T-helper 2 cell (primary cell): ENCODE measurements around the gene DUSP3.
A peak's percentile ranks its signal among the peaks of the same experiment; 100 is the strongest.

ENCODE experiments used
- DNase-seq, 5 experiments: peaks; one replicate each; pipeline versions ENCODE4 v3.0.0 to v3.0.0-alpha.2; 2012 to 2022
- total RNA-seq, 2 donors: gene quantifications; one replicate each; lab custom pipeline; 2026; lab: John Stamatoyannopoulos, UW

The DUSP3 gene
- 11.2 to 18.0 reads per million in 2 donors for total RNA-seq

DNA sequence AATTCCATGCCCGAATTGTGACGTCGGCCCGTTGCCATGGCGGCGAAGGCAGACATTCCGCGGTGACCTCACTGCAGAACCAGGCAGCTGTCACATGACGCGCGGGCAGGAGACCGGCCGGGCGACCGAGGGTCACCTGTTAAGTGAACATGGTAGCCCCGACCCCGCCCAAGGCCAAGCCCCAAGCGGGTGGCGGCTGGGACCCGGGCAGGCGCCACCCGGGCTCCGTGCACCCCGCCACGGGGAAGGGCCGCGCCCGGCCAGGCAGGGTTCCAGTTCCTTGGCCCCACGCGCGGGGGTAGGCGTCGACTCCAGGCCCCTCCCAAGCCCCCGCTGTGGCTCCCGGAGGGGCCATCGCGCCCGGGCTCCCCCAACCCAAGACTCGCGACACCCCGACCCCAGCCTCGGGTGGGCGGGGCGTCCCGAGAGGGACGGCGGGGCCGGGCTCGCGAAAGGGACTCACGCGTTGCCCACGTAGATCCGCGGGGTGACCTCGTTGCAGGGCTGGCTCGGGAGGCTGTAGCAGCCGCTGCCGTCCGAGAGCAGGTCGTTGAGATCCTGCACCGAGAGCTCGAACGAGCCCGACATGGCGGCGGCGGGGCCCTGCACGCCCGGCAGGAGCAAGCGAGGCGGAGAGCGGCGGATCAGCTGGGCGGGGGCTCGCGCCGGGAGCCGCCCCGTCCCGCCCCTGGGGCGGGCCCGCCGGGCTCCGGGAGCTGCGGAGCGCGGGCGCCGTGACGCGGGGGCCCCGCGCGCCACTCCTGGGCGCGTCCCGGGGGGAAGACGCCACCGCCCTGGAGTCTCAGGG, at the start of gene DUSP3:
Gene DUSP3 (minus strand): TSS at position 641 of the 808 bp plus-strand sequence. CDS start 53 bp downstream, at position 588.
- peak; percentile 56 to 81 (median 58) for DNase-seq

DNA sequence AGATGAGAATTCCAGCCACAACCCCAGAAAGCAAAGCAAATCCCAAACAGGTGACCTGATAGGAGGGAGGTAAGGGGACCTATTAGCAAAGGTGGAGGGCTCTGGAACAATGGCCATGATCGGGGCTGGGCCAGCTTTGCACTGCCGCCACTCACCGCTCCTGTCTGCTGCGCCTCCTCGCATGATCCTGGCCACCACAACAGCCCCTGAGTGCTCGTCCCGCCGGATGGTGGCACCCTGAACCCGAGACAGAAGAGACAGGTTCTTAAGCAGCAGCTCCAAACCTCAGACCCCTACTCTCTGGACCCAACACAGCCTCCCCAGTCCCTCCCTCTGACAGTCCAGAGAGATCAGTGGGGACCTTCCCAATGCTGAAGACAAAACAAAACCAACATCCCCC, 48.8 kb upstream of the DUSP3 start:
- no peak for DNase-seq

DNA sequence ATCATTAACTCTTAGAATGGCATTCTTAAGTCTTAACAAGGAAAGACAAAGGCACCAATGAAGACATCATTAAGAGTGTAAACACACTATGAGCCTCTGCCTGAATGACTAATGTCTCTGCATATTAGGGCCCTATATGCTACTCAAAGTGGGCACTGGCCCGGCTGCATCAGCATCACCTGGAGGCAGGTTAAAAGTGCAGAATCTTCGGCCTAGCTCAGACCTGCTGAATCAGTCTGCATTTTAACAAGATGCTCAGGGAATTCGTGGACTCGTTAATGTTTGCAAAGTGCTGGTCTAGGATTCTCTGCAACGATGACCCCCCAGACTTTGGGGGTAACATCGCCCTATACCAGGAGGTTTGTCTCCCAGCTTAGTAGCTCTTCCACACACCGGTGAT, 47.4 kb upstream of the DUSP3 start:
- DNase-seq = no peak

DNA sequence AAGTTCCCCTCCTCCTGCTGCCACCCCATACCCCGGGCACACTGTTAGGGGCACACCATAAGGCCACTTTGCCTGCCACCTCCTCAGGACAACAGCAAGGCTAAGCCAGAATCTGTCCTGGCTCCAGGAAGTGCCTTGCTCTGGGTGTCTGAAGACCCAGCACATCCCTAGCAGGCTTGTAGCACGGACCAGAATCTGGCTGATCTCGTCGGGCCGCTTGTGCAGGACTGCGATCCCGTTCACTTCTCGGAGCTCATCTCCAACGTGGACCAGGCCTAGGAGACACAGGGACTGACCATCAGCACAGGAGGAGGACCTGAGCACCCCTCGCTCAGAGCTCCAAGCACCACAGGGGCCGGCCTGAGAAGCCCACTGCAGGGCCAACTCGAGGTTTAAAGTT, 46.8 kb upstream of the DUSP3 start:
- DNase-seq = no peak

DNA sequence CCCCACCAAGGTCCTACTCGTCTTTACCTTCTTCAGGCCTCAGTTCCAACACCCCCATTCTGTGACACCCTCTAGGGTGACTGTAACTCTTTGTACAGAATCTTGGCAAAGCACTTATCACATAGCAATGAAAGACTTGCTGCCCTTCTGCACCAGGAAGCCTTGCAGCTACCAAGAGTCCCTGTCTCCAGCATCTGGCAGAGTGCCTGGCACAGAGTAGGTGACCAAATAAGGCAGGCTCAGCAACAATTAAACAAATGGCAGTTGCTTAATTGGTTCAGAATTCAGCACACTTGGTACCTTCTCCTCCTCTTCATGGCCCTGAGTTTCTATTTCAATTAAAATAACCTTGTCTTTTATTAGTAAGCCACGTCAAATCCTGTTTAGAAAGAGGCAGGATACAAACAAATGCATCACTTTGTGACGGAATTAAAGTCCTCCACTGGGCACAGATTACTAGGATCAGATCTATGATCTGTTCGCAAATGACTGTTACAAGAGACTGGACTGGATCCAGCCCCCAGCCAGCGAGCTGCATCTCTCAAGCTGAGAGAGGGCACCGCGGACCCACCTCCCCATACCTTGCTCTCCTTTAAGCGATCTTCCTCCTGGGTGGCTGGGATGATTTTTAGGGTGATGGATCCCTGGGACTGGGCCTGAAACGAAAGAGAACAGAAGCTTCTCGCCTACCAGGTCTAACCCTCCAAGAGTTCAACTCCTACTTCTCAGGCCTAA, 44.7 kb upstream of the DUSP3 start:
- DNase-seq = no peak

DNA sequence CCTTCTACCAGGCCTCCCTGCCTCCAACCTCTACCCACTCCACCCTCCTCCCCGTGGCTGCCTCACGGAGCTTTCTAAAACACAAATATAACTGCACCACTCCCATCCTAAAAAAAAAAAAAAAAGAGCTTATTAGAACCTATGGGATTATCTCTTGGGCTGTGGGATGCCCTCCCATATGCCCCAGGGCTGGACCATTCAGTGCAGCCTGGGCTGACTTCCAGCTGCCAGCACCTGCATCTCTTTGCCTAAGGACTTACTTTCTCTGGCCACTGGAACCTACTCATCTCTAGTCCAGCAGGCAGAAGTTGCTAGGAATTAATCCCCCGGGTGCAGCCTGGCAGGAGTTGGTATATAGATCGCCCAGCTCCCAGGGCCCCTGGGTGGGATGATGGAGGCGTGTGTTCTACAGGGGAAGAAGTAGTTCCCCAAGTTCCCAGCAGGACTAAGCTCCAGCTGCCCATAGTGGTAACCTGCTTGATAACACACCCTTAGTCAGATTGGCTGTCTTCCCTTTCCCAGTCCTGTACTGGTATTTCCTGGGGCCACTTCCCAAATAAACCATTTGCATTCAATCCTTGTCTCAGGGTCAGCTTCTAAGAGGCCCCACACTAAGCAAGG, 43.9 kb upstream of the DUSP3 start:
- no peak for DNase-seq

DNA sequence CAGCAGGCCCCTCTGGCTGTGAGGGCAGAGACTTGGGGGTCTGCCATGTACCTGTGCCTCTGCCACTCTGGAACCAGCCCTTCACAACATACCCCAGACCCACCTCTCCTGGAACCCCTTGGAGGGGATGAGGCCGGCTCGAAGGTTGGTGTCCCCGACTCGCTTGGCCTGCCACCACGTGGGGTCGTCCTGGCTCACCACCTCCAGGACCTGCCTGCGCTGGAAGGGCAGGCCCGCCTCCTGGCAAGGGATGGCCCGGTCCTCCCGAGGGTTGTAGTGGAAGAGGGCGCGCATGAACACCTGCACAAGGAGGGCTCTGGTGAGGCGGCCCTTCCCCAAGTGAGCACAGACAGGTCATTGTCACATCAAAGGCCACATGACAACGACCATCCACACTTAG, 42.0 kb upstream of the DUSP3 start:
- DNase-seq = no peak

DNA sequence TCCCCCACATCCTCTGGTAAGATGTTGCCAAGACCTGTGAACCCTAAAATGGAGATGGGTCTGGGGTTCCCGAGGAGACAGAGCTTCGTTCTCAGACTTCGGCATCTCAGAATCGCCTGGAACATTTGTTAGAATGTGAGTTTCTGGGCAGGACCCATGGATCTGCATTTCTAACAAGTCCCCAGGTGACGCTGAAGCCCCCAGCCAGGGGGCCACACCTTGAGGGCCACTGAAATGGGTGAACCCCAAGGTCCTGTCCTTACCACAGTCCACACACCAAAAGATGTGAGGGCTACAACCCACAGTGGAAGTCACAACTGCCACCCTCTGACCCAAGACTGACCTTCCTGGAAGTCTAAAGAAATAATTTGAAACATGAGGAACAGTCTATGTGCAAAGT, 40.2 kb upstream of the DUSP3 start:
- DNase-seq = no peak

DNA sequence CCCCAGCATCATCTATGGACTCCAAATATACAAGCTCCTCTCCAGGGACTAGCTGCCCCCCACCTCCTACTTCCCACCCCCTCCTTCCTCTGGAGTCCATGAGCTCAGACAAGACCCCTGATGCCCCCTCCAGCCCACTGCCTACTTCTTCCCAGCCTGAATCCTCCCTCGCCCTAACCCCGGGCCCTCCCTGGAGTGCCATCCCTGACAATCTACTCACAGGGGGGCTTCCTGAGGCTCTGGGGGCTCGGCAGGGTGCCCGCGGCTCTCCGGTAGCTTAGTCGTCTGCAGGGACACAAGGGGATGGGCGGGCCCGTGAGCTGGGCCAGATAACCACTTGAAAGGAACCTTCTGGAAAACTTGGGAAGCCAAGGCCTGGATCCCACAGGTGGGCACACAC, 39.0 kb upstream of the DUSP3 start:
- no peak for DNase-seq

DNA sequence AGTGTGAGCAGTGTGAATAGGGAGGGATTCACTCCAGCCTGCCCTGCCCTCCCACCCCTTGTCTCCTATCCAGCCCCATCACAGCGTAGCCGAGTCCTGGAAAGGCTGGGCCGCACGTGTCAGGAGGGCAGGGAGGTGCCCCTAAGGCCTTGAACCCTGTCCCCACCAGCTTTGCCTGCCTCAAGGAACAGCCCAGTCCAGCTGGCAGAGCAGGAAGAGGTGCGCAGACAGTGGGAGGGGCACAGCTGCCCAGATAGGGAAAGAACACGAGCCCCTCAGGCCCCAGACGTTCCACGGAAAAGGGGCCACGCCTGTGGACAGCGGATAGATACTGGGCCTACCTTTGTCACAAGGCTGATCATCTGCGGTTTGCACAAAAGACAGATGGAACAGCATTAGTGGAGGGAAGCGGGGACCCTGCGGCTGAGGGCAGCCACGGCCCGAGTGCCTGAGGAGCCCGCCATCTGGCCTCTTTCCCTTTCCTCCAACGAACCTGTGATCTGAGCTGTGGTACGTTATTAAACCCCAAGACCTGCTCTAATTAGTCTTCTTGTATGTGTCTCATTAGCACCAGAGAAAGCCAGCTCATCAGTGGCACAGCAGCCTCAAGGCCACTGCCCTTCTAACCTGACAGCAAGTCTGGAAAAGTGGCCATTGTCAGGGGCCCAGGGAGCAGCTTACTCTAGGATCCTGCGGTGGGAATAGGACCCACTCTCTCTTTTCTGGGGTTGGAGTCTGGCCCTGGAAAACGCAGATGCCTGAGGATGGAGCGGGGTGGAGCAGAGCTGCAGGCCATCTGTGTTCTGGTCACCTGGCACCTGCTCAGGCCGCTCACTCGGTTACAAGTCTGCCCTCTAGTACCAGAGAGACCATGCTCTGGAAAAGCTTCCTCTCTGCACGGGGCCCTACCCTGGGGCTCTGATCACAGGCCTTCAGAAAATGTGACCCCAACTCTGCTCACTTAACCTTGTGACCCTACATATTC, 37.9 kb upstream of the DUSP3 start:
- no peak for DNase-seq

DNA sequence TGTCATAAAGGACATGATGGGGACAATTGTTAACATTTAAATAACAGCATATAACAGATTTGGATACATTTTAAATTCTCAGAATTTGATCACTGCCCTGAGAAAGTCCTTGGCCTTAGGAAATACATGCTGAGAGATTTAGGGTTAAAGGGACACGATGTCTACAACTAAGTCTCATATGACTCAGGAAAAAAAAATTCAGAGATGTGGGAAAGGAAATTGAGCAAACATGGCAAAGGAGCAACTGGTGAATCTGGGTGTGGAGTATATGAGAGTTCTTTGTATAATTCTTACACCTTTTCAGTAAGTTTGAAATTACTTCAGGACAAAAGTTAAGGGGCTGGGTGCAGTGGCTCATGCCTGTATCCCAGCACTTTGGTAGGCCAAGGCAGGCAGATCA, 35.9 kb upstream of the DUSP3 start:
- no peak for DNase-seq

DNA sequence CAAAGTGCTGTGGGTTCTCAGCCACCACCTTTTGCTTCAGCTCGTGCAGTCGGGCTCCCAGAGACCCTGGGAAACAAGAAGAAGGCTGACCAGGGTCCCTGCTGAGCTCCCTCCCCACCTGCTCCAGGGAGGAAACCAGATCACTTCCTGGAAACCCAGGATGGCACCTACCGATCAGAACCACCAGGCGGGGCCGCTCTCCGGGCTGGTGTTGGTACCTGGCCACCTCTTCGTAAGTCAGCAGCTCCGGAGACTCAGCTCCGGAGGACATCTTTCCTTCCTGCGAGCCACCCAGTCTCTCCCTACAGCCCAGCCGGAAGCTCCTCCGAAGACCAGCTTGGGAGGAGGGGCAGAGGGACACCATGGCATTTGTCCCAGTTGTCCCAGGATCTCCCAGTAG, 35.2 kb upstream of the DUSP3 start:
- DNase-seq = no peak

DNA sequence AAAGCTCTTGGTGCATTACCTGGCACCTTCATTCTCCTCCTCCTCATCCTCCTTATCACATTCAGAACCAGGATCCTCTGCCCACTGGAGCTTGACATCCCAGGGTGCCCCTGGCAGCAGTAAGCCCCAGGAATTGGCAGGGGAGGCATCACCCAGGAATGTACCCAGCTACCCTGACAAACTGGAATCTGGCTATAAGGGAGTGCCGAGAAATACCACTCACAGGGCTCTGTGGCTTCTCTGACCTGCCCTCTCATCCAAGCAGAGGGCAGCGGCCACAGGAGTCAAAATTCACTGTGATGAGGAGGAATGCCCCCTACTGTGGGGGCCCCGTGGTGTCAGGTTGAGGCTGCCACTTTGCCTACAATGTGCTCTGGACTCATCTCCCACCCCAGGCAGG, 34.6 kb upstream of the DUSP3 start:
- no peak for DNase-seq

DNA sequence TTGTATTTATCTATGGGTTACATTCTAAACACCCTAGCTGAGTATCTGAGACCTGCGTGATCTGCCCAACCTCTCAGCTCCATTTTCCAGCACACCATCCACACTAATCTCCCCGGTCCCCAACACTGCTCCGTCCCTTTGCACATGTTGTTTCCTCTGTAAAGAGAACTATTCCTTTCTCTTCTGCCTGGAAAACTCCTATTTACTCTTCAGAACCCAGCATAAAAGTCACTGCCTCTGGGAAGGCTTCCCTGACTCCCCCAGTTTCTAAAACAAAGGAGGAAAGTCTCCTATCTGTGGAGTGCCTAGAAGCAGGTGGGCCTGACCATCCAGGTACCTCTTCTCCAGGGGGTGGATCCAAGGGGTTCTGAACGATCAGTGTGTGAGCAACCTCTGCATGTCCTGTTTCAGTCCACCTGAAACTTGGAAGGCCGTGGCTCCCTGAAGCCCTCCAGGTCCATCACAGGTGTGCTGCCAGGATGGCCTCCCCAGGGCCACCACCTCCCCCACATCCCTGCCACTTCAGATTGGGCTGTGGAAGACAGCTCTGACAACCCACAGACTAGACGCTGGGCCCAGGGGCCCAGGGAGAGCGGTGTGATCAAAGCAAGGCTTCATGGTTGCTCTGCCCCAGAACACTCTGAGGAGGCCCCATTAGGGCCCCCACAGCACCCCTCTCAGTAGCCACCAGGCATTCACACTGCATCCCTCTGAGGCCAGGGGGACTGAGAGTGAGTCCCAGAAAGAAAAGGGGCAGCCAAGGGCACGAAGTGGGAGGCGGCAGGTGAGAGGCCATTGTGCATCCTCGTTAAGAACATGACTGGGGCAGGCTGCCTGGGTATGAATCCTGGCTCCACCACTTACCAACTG, 33.9 kb upstream of the DUSP3 start:
- DNase-seq = no peak

DNA sequence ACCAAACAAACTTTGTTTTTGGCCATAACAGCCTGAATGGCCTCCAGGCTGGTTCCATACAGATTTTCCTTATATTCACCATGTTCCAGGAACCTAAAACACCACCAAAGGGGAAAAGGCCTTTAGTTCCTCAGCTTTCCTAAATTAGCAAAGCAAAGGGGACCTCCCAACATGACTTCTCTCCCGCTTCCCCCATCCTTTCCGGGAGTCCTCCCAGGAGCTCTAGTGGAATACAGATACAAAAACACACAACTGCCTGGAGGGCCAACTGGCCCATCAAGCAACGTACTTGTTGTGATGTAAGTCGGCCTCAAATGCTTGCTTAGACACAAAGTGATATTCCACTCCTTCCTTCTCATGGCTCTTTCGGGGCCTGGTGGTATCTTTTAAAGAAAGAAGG, 32.0 kb upstream of the DUSP3 start:
- DNase-seq = no peak

DNA sequence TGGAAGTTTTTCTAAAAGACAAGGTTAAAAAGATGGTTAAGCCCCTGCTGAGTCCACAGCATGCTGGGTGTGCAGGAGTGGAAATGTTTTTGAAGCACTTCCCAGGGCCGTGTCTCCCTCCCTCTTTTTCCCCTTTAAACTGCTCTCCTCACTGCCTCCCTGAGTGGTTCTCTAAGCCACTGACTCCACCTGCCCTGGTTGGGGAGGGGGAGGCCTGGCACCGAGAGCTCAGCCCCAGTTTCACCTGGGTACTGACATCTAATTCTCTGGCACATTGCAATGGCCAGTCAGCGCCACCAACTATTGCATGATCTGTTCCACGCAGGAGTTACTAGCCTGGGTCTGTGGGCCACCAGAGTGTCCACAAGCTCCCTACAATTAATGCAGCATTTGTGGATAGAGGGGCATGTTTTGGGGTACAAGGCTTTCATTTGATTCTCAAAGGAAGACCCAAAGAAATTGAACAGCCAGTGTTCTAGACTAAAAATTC, 31.5 kb upstream of the DUSP3 start:
- DNase-seq = no peak

DNA sequence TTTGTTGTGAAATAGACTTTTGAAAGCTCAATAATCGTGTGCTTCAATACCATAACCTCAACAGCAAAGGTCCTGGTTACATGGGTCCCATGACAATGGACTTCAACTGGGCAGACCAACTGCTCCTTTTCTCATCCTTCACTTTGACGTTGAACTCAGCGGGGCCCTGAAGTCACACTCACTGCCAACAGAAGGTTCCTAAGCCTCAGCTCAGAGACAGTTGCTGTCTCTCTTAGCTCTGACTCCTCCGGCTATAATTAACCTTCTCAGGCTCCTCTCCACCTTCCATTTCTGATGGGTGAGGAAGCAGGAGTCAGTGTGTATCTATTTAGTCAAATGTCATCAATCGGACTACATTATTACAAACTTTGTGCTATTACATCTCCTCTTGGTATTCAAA, 30.3 kb upstream of the DUSP3 start:
- DNase-seq = no peak

DNA sequence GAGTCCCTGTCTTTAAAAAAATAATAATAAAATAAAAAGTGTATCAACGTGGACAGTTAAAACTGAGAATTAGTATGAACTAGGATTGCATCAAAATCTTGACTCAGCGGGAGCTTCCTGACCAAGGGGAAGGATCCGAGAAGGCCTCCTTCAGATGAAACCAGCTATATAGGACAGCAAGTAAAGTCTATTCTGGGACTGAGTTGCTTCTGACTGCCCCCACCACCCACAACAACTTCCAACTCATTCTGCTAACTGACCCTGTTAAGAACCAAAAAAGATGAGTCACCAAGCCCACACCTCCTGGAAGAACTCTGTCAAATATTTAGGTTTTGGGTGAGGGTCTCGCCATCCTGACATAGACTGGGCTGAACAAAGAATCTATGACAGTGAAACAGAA, 29.3 kb upstream of the DUSP3 start:
- DNase-seq = no peak

DNA sequence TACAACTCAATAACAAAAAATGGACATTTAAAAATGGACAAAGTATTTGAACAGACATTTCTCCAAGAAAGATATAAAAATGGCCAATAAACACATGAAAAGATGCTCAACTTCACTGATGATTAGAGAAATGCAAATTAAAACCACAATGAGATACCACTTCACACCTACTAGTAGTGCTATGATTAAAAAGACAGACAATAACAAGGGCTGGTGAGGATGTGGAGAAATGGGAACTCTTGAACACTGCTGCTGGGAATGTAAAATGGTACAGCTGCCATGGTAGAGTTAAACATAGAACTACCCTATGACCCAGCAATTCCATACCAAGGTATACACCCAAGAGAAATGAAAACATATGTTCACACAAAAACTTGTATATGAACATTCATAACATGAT, 26.3 kb upstream of the DUSP3 start:
- DNase-seq = no peak

DNA sequence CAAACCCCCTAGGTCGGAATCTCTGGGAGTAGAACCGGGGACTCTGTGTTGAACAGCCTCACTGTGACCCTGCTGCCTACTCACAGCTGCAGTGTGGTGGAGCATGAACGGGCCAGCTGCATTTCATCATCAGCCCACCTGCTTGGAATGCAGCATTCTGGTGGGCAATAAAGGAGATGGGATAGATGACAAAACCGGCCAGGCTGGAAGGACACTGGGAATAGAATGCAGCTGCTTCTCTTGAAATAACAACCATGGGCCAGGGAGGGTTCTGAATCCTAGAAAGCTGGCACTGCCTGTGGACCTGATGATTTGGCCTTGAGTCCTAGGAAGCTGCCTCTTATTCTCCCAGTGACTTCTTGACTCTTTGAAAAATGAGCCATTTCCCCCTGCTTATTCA, 25.0 kb upstream of the DUSP3 start:
- DNase-seq = no peak

DNA sequence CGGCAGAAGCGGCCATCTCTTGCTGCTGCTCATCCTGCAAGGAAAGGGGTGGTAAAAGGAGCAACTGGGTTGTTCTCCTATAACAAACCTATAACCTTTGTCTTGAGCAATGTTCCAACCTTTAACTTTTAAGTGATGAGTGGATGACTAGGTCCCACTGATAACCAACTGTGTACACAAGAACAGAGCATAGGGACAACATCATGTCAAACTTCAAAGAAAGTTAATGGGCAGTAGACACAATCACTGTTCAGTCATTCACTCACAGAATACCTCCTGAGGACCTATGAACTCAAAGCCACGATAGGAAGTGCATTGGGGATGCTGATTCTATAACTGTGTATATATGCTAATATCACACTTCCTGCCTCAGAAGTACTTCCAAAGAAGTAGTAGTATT, 23.1 kb upstream of the DUSP3 start:
- DNase-seq = no peak
